ENCODE results near the gene SLC30A3.
"Not testable (repeated sequence)": the region's sequence is repeated elsewhere in the genome, so short reads cannot be mapped to it uniquely, and the experiment has no call there.

The SLC30A3 gene

GRCh38 chr2:27262379-27263286, at the start of gene SLC30A3:
TSS of gene SLC30A3 (minus strand) at chr2:27263047. CDS start at chr2:27262906, 141 bp downstream.
- DNase-seq (ENCODE audit: low spot score), result peak; percentile 81

DNA sequence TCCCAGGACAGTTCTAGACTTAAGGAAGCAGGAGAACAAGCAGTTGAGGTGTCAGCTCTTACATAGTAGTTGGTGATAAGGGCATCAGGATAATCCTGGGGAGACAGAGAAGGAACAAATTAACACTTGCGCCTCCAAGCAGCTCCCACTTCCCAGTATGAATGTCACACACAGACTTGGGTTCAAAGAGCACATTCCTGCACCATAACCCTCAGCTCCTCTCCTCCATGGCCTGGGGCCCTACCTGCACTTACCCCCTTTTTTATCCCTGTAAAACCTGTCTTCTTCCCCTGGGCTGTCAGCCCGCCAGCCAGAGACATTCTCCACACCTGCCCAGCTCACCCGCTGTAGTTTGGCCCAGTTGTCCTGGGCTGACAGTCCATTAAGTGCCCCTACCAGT, 49.3 kb upstream of the SLC30A3 start:
- no peak for DNase-seq (ENCODE audit: low spot score)

GRCh38 chr2:27309651-27310050, 46.8 kb upstream of the SLC30A3 start:
- no peak for DNase-seq (ENCODE audit: low spot score)

DNA sequence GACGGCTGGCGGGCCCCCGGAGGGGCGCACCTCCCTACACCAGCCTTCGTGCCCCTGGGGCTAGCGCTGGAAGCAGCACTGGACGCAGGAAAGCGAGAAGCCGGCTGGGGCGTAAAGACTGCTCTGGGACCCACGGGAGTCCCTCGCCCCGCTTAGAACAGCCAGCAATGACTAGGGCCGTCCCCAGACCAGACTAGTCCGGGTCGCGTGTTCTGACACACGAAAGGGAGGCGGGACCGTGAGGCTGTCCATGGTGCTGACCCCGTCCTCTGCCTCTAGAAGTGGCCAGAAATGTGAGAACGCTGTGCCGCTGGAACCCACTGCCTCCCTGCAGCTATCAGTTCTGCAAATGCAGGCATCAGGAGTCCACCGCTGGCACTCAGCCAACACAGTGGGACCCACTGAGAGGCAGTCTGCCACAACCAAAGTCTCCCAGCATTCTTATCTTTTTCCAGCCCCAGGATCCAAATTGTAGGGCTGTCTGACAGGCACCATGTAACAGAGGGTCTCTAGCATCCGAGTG, 45.6 kb upstream of the SLC30A3 start, which contains the start of gene UCN:
TSS of gene UCN (minus strand) at position 87 of the 523 bp plus-strand sequence. CDS start 550 bp downstream, outside the sequence.
- DNase-seq (ENCODE audit: low spot score), result peak; percentile 47

GRCh38 chr2:27307545-27308358, 44.9 kb upstream of the SLC30A3 start:
- DNase-seq (ENCODE audit: low spot score), result no peak

DNA sequence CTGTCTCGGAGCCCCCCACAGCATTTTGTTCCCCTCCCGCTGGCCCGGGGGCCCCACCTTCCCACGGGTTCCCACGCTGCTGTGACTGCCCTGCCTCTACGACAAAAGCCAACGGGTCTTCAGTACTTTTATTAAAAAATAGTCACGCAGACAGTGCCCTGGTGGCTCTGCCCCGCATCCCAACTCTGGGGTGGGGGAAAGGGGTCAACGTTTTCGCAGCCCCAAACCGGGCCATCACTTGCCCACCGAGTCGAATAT, 44.4 kb upstream of the SLC30A3 start:
- no peak for DNase-seq (ENCODE audit: low spot score)

GRCh38 chr2:27306573-27307286, 43.9 kb upstream of the SLC30A3 start:
- DNase-seq (ENCODE audit: low spot score), result no peak

DNA sequence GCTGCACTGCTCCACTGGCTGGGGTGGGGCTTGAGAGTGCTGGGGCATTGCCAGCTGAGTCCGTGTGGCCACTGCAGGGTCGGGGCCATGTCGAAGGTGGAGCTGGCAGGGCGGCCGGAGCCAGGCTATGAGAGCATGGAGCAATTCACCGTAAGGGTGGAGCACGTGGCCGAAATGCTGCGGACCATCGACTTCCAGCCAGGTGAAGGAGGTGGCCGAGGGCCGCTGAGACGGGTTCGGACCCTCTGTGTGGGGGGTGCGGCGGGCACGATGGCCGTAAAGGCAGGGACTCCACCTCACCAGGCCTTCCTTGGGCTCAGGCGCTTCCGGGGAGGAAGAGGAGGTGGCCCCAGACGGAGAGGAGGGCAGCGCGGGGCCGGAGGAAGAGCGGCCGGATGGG, 43.3 kb upstream of the SLC30A3 start:
- no peak for DNase-seq (ENCODE audit: low spot score)

DNA sequence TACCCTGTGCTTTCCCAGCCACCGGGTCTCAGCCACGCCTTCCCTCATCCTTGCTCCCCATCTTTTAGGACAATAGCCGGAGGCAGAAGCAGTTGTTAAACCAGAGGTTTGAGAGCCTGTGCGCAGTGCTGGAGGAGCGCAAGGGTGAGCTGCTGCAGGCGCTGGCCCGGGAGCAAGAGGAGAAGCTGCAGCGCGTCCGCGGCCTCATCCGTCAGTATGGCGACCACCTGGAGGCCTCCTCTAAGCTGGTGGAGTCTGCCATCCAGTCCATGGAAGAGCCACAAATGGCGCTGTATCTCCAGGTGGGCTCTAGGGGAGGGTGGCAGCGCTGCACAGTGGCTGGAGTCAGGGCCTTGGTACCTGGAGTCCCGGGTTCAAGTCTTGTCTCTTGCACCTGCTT, 42.7 kb upstream of the SLC30A3 start:
- no peak for DNase-seq (ENCODE audit: low spot score)

GRCh38 chr2:27304488-27305240, 41.8 kb upstream of the SLC30A3 start:
- DNase-seq (ENCODE audit: low spot score), result no peak

GRCh38 chr2:27303093-27304025, 40.5 kb upstream of the SLC30A3 start:
- peak; percentile 82 for DNase-seq (ENCODE audit: low spot score)

GRCh38 chr2:27300606-27301005, 37.8 kb upstream of the SLC30A3 start:
- DNase-seq (ENCODE audit: low spot score), result not testable (repeated sequence)

GRCh38 chr2:27298391-27299080, 35.7 kb upstream of the SLC30A3 start:
- no peak for DNase-seq (ENCODE audit: low spot score)

GRCh38 chr2:27297195-27297594, 34.3 kb upstream of the SLC30A3 start:
- no peak for DNase-seq (ENCODE audit: low spot score)

DNA sequence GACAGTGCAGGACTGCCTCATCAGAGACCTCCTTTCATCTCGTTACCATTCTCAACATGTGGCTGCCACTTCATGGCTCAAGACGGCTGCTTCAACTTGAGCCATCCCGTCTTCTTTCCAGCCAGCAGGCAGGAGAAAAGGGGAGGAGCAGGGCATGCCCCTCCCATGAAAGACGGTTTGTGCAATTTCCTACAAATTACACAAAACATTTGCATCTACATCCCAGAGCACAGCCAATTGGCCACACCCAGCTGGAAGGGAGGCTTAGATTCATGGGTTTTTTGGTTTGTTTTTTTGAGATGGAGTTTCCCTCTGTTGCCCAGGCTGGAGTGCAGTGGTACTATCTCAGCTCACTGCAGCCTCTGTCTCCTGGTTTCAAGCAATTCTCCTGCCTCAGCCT, 33.6 kb upstream of the SLC30A3 start:
- peak; percentile 37 for DNase-seq (ENCODE audit: low spot score)

DNA sequence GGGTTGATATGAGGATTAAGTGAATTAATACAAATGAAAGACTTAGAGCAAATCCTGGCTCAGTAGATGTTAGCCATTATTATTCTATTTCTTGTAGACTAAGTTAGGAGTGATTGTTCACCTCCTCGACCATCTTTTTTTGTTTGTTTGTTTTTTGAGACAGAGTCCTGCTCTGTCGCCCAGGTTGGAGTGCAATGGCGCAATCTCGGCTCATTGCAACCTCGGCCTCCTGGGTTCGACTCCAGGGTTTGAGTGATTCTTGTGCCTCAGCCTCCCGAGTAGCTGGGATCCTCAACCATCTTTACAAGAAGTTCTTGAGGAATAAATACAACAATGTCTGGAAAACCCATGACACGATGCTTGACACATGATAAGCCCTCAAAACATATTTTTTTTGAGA, 32.1 kb upstream of the SLC30A3 start:
- no peak for DNase-seq (ENCODE audit: low spot score)

DNA sequence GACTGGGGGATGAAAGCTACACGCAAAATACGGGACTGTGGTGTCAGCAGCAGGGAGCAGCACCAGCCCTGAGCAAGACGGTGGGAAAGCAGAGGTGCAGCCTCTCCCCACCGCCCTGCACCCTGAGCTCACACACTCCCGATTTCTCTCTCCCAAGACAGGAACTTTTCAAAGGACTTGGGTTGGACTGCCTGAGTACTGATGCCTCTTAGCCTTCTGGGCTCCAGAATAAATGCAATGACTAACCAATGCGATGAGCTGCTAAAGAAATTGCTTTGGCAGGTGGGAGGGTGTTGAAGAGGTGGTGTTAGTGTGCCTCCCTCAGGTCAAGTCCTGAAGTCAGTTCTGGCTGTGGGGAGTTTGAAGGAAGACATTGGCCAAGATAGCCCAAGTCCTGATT, 29.0 kb upstream of the SLC30A3 start:
- no peak for DNase-seq (ENCODE audit: low spot score)

DNA sequence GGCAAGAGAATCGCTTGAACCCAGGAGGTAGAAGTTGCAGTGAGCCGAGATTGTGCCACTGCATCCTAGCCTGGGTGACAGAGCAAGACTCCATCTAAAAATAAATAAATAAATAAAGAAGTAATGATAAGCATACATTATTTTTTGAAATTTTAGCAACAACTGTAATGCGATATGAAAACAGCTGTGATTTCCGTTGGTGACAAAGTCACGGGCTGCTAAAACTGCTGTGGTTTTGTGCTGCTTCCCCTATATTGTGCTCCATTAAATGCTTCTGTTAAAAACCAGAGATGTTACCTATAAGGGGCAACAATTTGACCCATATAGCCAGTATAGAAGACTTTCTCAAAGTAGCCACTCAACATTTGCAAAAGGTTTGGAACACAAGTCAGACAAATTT, 27.7 kb upstream of the SLC30A3 start:
- no peak for DNase-seq (ENCODE audit: low spot score)

- DNase-seq (ENCODE audit: low spot score), result no peak
Observed at GRCh38 chr2:27288610-27289009, 25.8 kb upstream of the SLC30A3 start.

DNA sequence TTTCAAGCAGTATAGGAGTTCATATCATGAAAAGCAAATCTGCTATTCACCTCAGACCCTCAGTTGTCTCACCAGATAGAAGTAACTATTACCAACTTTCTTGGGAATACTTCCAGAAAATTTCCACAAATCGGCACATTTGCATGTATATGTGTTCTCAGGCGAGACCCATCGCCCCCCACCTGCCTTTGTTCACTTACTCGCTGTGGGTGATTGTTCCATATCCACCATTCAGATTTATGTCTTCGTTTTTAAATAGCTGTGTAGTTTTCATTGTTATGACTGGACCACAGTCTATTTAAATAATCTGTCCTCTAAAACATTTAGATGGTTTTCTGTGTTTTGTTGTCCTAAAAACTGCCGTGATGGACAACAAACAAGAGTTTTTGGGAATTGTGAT, 22.6 kb upstream of the SLC30A3 start:
- DNase-seq (ENCODE audit: low spot score), result no peak

Data from AG08395 (cell line).